ENCODE measurements around the gene RHOB.
A peak's percentile ranks its signal among the peaks of the same experiment; 100 is the strongest.

RHOB gene

DNA sequence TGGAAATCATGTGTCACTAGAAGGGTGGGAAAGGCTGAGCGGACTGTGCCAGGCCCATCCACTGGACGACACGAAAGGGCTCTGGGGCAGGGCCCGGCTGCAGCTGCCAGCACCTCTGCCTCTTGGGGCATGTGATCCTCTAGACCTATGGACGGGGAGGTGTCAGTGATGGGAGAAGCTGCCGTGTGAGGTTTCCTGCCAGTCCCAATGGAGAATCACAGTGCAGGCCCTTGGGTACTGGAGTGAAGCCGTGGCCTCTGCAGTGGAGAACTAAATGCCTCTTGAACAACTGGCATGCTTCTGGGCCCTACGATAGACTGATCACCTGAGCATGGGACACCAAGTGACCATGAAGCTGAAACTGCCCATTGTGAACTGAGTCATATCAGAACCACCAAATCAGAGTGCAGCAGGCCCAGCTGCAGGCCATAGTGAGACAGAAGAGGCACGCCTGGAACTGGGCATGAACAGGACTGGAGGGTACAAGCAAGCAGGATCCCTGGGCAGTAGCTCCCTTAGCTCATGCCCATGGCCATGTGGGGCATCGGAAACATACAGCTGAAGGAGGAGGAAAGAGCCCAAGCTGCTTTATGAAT, 18.8 kb upstream of the RHOB start:
- DNase-seq (ENCODE audit: low spot score): peak; percentile 52
- no peak for TF ChIP-seq CTCF (IDR thresholded peaks at IDR 0.05)
- Histone ChIP-seq H3K4me3 (no peak overlapping the region), H3K27ac (no peak overlapping the region)

DNA sequence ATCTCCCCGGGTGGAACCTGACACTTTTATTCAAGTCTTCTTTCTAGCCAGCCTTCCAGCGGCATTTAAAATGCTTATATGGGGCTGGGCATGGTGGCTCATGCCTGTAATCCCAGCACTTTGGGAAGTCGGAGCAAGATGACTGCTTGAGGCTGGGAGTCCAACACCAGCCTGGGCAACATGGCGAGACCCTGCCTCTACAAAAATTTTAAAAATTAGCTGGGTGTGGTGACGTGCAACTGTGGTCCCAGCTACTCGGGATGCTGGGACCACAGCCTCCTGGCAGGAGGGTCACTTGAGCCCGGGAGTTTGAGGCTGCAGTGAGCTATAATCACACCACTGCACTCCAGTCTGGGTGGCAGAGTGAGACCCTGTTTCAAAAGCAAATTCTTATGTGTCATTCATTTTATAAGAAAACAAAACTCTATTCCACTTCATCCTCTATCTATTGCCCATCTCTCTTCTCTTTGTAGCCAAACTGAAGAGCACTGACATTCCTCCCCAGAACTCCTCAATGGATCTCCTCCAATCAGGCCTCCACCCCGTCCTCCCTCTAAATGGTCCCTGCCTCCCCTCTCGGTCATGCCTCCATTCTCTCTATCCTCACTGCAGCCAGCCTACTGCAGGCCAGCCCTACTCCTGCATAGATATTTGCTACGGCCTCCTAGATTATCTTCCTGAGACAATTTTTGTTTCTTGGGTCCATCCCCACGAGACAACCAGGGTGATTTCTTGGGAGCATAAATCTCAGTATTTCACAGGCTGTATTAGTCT, 18.0 kb upstream of the RHOB start:
- no peak for DNase-seq (ENCODE audit: low spot score)

DNA sequence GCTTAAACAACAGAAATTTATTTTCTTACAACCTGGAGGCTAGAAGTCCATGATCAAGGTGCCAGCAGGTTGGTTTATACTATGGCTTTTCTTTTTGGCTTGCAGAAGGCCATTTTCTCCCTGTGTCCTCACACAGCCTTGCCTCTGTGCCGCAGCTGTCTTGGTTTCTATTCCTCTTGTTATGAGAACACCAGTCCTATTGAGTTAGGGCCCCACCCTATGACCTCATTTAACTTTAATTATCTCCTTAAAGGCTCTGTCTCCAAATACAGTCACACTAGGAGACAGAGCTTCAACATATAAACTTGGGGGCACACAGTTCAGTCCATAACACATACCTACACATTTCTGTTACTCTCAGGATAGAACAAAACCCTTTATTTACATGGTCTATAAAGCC, 17.3 kb upstream of the RHOB start:
- no peak for TF ChIP-seq CTCF (IDR thresholded peaks at IDR 0.05)
- Histone ChIP-seq H3K4me3 (no peak overlapping the region), H3K27ac (peak overlapping the region; percentile 19 to 57)
- peak; percentile 64 for DNase-seq (ENCODE audit: low spot score)

More for the DNA sequence above, 18.0 kb upstream of the RHOB start:
- peak overlapping the region in 1 of 2 donors; percentile 57 for H3K27ac ChIP-seq
- no peak for TF ChIP-seq CTCF (IDR thresholded peaks at IDR 0.05)
- no peak overlapping the region for H3K4me3 ChIP-seq

- no peak for TF ChIP-seq CTCF (IDR thresholded peaks at IDR 0.05)
- peak overlapping the region; percentile 19 to 57 for H3K27ac ChIP-seq
- no peak for DNase-seq (ENCODE audit: low spot score)
- no peak overlapping the region for H3K4me3 ChIP-seq
Observed at GRCh38 chr2:20430035-20430434, 16.8 kb upstream of the RHOB start.

- peak overlapping the region in 1 of 2 donors; percentile 57 for H3K27ac ChIP-seq
- H3K4me3 ChIP-seq: no peak overlapping the region
- DNase-seq (ENCODE audit: low spot score): no peak
- no peak for TF ChIP-seq CTCF (IDR thresholded peaks at IDR 0.05)
Observed at GRCh38 chr2:20430461-20431300, 16.2 kb upstream of the RHOB start.

DNA sequence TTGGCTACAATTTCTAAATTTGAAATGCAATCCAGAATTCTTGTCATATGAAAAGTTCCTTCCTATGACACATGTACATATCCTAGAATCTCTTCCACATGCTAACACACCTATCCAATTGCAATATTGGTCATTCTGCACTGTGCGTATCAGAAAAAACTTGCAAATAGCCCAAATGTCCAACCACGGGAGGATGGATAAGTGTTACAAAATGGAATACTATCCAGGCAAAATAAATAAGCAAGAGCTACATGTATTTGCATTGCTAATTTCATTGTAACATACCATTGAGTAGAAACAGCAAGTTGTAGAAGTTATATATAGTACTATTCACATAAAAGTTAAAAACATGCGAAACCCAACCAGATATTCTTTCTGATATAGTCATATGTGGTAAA, 15.6 kb upstream of the RHOB start:
- Histone ChIP-seq H3K4me3 (no peak overlapping the region), H3K27ac (peak overlapping the region in 1 of 2 donors; percentile 57)
- TF ChIP-seq CTCF (IDR thresholded peaks at IDR 0.05): no peak
- no peak for DNase-seq (ENCODE audit: low spot score)

All from coronary artery (tissue), 2 donors.